Heart left ventricle (tissue), 13 donors: ENCODE data around the gene APPL2.

Experiments
- CTCF ChIP-seq, 12 donors: fragments of 200-600 bp; sonication (generic) in 4 of 12; IDR thresholded peaks; one replicate each; pipeline versions ENCODE4 v1.5.0 to v1.8.0; 2018 to 2022; ENCODE audit warnings: antibody characterized with exemption in 12 of 12, mild to moderate bottlenecking in 5 of 12
- POLR2A ChIP-seq, 2 donors: fragments of 450-650 bp; IDR thresholded peaks; one replicate each; pipeline ENCODE4 v1.6.1; 2017; ENCODE audit warnings: antibody characterized with exemption in 2 of 2, mild to moderate bottlenecking in 2 of 2, moderate library complexity in 2 of 2
- donor health status: ischemic (EF 13 %, LVEDD 7.1; RV severe dilation, severe dysfunction).
- donor health status: DM: no; HTN: yes; CAD: no.
- donor health status: DM: no; HTN: no; CAD: no.
- donor health status: ischemic (EF 25% LVEDD 6.9; RV normal size, moderate dysfunction).
- donor health status: ischemic (EF 25% LVEDD 5.7; RV mildly dilated, moderate dysfunction).
- donor health status: ischemic (EF 35%, LVEDD 5.7; RV mildly dilated, moderate dysfunction).
- donor health status: nonischemic (EF 11% LVEDD 7.7; RV severe dilation, severe dysfunction).
- donor health status: DM: yes; HTN: yes; CAD: no.
- donor health status: PGD.
- donor health status: ischemic (EF 29% LVEDD 5.4; RV normal size, mild dysfunction).
- donor health status: nonischemic (EF 23%, LVEDD 6.1; RV moderate dilation, normal function).

GRCh38 chr12:105206686-105207374 is 29.1 kb downstream of the APPL2 start:
- no peak for TF ChIP-seq POLR2A (IDR thresholded peaks at IDR 0.05)
- TF ChIP-seq CTCF (IDR thresholded peaks at IDR 0.05), result no peak
